ENCODE results near the gene CRYZL1. TPM values are rescaled to one million over a fixed set of nuclear protein-coding genes. Genes with fewer than 3 reads are reported as not detected.

Gene CRYZL1
- total RNA-seq, 1 experiment from 2014 or later: 13.5 TPM

DNA sequence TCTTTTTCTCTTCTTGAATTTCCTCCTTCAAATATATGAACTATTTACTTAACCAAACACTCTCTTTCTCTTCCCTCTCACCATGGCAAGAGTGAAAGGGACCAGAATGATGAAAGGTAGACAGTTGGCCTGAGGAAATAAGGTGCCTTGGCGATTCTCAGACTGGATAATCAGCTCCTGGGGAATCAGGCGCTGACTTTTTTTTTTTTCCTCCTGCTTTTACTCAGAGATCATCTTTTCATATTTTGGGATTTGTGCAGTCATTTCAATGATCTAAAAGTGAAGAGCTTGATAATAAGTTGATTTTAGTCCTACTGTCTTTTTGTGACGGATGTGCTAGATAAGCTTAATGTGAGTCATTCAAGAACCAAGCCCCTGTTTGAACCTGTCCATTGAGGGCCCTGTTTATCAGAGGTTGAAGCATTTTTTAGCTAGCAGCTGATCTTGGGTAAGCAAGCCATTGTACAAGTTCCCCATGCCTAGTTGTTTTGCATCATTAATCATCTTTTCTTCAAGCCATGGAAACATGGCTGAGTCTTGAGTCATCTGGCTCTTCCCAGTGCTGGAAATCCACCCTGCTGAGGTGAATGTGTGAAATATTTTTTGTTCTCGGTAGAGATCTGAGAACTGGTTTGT, 41.6 kb upstream of the CRYZL1 start:
- Histone ChIP-seq H3K56ac (ENCODE audit: insufficient read length, low read depth, low read length) (no peak overlapping the region), H3K9ac (ENCODE audit: extremely low read depth, insufficient read length, low read length) (peak overlapping the region; percentile 31), H2BK20ac (ENCODE audit: low read depth, low read length, poor library complexity, severe bottlenecking) (no peak overlapping the region), H2AFZ (ENCODE audit: low read length) (no peak overlapping the region), H3K79me1 (ENCODE audit: insufficient read depth, low read depth, low read length, poor library complexity, severe bottlenecking) (no peaks in the 10 kb centered on the region), H2AK5ac (ENCODE audit: insufficient read length, low read length) (peak overlapping the region; percentile 65), H2BK12ac (ENCODE audit: insufficient read length, low read depth, low read length) (peak overlapping the region; percentile 92), H4K8ac (replicated peaks; ENCODE audit: insufficient read length, low read depth, low read length) (no peak overlapping the region), H3K9me3 (ENCODE audit: control insufficient read depth, low read depth, low read length) (no peaks in the 10 kb centered on the region), H2BK15ac (ENCODE audit: low read depth, low read length) (no peak overlapping the region), H4K20me1 (ENCODE audit: control insufficient read depth, insufficient read depth, insufficient read length) (no peaks in the 10 kb centered on the region), H3K4me1 (ENCODE audit: insufficient read depth, low read length) (peaks cover 11% of the 10 kb centered on the region), H3T11ph (ENCODE audit: low read length) (no peak overlapping the region), H3K79me2 (ENCODE audit: insufficient read depth, low read length) (peaks cover 24% of the 10 kb centered on the region; the same call in 1 of the 2 replicates), H2BK120ac (ENCODE audit: low read depth, low read length, poor library complexity, severe bottlenecking) (peak overlapping the region; percentile 9), H3K4ac (ENCODE audit: low read depth, low read length) (no peak overlapping the region), H3K23me2 (ENCODE audit: insufficient read length, low read depth, low read length, poor library complexity, severe bottlenecking) (no peaks in the 10 kb centered on the region), H4K5ac (ENCODE audit: insufficient read length, low read depth, low read length) (no peak overlapping the region), H3K23ac (ENCODE audit: insufficient read length, low read depth, low read length) (no peak overlapping the region), H2BK5ac (ENCODE audit: insufficient read length, low read length) (peak overlapping the region; percentile 83), H3K14ac (ENCODE audit: insufficient read depth, low read length) (no peak overlapping the region; the same call in 1 of the 2 replicates), H3K18ac (ENCODE audit: insufficient read length, low read depth, low read length) (peak overlapping the region; percentile 70), H3K27ac (ENCODE audit: insufficient read length, low read depth, low read length) (peak overlapping the region; percentile 79), H4K91ac (ENCODE audit: insufficient read length, low read depth, low read length) (no peak overlapping the region), H3K4me2 (ENCODE audit: insufficient read depth, insufficient read length, low read length) (peak overlapping the region; percentile 40), H3K27me3 (ENCODE audit: insufficient read depth, low read length) (no peaks in the 10 kb centered on the region)
- DNase-seq: no peak
- WGBS (ENCODE audit: extremely low coverage, insufficient read length, low lambda C conversion rate): no CpG with 5 or more reads among the region's 4 CpGs
- H3K4me3 Mint-ChIP-seq: no peak overlapping the region
- peaks cover 6 to 24% (median 12%) of the 10 kb centered on the region in 3 experiments; a peak in 6 of 7 replicates for H3K36me3 Mint-ChIP-seq (ENCODE audit: insufficient read depth in 1 of 3, low read depth in 3 of 3)
- TF ChIP-seq, protein P1, sequence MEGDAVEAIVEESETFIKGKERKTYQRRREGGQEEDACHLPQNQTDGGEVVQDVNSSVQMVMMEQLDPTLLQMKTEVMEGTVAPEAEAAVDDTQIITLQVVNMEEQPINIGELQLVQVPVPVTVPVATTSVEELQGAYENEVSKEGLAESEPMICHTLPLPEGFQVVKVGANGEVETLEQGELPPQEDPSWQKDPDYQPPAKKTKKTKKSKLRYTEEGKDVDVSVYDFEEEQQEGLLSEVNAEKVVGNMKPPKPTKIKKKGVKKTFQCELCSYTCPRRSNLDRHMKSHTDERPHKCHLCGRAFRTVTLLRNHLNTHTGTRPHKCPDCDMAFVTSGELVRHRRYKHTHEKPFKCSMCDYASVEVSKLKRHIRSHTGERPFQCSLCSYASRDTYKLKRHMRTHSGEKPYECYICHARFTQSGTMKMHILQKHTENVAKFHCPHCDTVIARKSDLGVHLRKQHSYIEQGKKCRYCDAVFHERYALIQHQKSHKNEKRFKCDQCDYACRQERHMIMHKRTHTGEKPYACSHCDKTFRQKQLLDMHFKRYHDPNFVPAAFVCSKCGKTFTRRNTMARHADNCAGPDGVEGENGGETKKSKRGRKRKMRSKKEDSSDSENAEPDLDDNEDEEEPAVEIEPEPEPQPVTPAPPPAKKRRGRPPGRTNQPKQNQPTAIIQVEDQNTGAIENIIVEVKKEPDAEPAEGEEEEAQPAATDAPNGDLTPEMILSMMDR (conservative IDR thresholded peaks at IDR 0.05): no peak
- H3K27me3 Mint-ChIP-seq (ENCODE audit: low read depth): no peaks in the 10 kb centered on the region
- peaks cover 67 to 71% of the 10 kb centered on the region in 2 experiments for H3K4me1 Mint-ChIP-seq
- peak overlapping the region; percentile 89 to 99 (median 97) for H3K27ac Mint-ChIP-seq
- peaks cover 2 to 5% of the 10 kb centered on the region in 2 experiments; a peak in 1 of 5 replicates for H3K9me3 Mint-ChIP-seq
